Measurements from ENCODE around the gene XKR8. TPM values are rescaled to one million over a fixed set of nuclear protein-coding genes. Genes with fewer than 3 reads are reported as not detected.
"Not testable (repeated sequence)": the region's sequence is repeated elsewhere in the genome, so short reads cannot be mapped to it uniquely, and the experiment has no call there.

XKR8 gene
- total RNA-seq, 1 donor from 2014 or later, result 6.9 TPM

DNA sequence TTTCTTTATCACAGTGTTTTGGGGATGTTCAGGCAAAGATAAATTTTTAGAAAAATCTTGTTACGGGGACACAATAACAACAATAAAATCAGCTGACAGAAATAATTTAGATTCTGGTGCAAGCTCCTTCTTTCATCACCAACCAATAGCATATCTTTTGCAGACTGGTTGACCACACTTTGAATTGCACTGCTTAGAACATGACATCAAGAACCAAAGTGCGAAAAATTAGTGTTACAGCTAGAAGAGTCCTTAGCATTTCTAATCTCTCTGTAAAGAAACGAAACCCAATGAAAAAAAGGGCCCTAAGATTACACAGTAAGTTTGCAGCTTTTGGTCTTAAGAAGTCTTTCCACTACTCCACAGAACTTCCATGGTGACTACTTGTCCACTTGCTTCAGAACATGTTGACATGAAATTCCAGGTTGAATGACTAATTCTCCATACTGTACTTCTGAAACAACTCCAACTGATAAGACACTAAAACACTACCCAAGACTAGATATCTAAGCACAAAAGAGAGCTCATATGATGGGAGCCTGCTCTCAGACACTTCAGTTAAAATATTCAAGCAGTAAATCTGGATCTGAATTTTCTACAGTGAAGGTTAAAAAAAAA, 31.3 kb downstream of the XKR8 start:
- no peak for DNase-seq

DNA sequence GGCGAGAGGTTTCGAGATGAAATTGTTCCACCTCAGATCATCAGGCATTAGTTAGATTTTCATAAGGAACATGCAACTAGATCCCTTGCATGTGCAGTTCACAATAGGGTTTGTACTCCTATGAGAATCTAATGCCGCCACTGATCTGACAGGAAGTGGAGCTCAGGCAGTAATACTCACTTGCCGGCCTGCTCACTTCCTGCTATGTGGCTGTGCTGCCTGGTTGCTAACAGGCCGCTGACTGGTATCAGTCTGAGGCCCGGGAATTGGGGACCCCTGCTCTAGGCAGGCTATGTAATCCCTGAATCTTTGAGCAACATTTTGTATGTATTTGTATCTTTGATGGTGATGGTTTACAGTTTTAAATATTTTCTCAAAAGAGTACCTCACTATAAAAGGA, 32.5 kb downstream of the XKR8 start:
- DNase-seq, result no peak

DNA sequence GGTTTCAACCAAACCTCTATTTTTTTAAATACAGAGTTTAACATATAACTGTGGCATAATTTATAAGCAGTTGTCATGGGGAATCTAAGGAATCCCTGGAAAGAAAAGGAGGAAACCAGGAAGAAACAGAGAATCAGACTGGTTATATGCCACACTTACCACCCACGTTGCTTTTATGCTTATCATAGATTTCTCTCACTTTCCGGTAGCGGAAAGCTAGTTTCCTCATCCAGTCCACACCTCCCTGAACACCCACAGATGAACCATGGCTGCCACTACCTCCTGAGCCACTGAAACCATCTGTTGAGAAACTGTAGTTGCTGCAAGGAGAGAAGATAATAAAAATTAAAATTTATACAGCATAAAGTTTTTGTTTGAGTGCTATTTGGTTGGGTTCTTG, 33.5 kb downstream of the XKR8 start:
- no peak for DNase-seq

- DNase-seq, result peak; percentile 45
Observed at GRCh38 chr1:27994060-27994459, 34.3 kb downstream of the XKR8 start.

DNA sequence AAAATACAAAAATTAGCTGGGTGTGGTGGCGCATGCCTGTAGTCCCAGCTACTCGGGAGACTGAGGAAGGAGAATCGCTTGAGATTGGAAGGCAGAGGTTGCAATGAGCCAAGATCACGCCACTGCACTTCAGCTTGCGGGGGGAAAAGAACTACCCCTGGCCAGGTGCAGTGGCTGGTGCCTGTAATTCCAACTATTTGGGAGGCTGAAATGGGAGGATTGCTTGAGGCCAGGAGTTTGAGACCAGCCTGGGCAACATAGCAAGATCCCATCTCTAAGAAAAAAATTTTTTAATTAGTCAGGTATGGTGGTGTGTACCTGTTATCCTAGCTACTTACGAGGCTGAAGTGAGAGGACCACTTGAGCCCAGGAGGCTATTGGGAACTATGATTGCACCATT, 34.8 kb downstream of the XKR8 start:
- not testable (repeated sequence) for DNase-seq

GRCh38 chr1:27999055-27999454, 39.3 kb downstream of the XKR8 start:
- DNase-seq, result no peak

DNA sequence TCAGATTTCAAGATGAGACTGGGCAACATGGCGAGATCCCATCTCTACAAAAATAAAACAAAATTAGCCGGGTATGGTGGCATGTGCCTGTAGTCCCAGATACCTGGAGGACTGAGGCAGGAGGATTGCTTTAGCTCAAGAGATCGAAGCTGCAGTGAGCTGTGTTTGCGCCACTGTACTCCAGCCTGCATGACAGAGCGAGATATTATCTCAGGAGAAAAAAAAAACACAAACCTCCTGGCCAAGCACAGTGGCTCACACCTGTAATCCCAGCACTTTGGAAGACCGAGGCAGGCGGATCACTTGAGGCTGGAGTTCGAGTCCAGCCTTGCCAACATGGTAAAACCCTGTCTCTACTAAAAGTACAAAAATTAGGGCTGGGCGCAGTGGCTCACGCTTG, 42.8 kb downstream of the XKR8 start:
- no peak for DNase-seq

- not testable (repeated sequence) for DNase-seq
Observed at GRCh38 chr1:28003117-28003516, 43.3 kb downstream of the XKR8 start.

- DNase-seq, result no peak
Observed at GRCh38 chr1:28010969-28011368, 51.2 kb downstream of the XKR8 start.

Other genes starting within 250 kb of the XKR8 start
- 18.1 TPM for gene FAM76A, start 234.0 kb upstream of the XKR8 start, total RNA-seq
- gene STX12, start 186.8 kb upstream of the XKR8 start, total RNA-seq, result 45.0 TPM
- gene PPP1R8, start 129.2 kb upstream of the XKR8 start, total RNA-seq, result 32.9 TPM
- 8.0 TPM for gene THEMIS2, start 87.4 kb upstream of the XKR8 start, total RNA-seq
- gene RPA2, start 45.4 kb upstream of the XKR8 start, total RNA-seq, result 44.4 TPM
- 2.7 TPM for gene SMPDL3B, start 25.0 kb upstream of the XKR8 start, total RNA-seq
- gene EYA3, start 128.6 kb downstream of the XKR8 start, total RNA-seq, result 15.1 TPM
- 1.3 TPM for gene PTAFR, start 216.7 kb downstream of the XKR8 start, total RNA-seq